BE2C (cell line): Measurements from ENCODE around the gene EGF.
"Not testable (repeated sequence)": the region's sequence is repeated elsewhere in the genome, so short reads cannot be mapped to it uniquely, and the experiment has no call there.

ENCODE experiments used
- DNase-seq: peaks from one replicate; pipeline ENCODE4 v3.0.0-alpha.2; 2020
- H3K27me3 ChIP-seq: fragments of 250-450 bp; sonication (Bioruptor Pico); 2 replicates; pipeline ENCODE4 v1.5.1; 2020; ENCODE audit warnings: mild to moderate bottlenecking
- H3K36me3 ChIP-seq: fragments of 250-450 bp; sonication (Bioruptor Pico); 2 replicates; pipeline ENCODE4 v1.5.1; 2020; ENCODE audit warnings: mild to moderate bottlenecking
- H3K4me1 ChIP-seq: fragments of 250-450 bp; sonication (Bioruptor Pico); 2 replicates; pipeline ENCODE4 v1.5.1; 2020
- H3K4me3 ChIP-seq: 2 replicates; pipeline ENCODE4 v1.5.1; 2011; ENCODE audit warnings: low read depth, low read length
- H3K9me3 ChIP-seq: fragments of 250-450 bp; sonication (Bioruptor Pico); 2 replicates; pipeline ENCODE4 v1.5.1; 2020
- TF ChIP-seq, protein P1 (sequence below): IDR thresholded peaks from 2 replicates; pipeline ENCODE4 v1.5.1; 2012; ENCODE audit warnings: mild to moderate bottlenecking, low read depth, low read length

Gene EGF

GRCh38 chr4:109873791-109874514 is 38.7 kb upstream of the EGF start:
- Histone ChIP-seq H3K9me3 (no peaks in the 10 kb centered on the region), H3K27me3 (no peaks in the 10 kb centered on the region), H3K4me3 (no peak overlapping the region), H3K36me3 (no peaks in the 10 kb centered on the region), H3K4me1 (no peaks in the 10 kb centered on the region)
- TF ChIP-seq, protein P1, sequence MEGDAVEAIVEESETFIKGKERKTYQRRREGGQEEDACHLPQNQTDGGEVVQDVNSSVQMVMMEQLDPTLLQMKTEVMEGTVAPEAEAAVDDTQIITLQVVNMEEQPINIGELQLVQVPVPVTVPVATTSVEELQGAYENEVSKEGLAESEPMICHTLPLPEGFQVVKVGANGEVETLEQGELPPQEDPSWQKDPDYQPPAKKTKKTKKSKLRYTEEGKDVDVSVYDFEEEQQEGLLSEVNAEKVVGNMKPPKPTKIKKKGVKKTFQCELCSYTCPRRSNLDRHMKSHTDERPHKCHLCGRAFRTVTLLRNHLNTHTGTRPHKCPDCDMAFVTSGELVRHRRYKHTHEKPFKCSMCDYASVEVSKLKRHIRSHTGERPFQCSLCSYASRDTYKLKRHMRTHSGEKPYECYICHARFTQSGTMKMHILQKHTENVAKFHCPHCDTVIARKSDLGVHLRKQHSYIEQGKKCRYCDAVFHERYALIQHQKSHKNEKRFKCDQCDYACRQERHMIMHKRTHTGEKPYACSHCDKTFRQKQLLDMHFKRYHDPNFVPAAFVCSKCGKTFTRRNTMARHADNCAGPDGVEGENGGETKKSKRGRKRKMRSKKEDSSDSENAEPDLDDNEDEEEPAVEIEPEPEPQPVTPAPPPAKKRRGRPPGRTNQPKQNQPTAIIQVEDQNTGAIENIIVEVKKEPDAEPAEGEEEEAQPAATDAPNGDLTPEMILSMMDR = no peak
- no peak for DNase-seq

GRCh38 chr4:109875106-109875505 is 37.6 kb upstream of the EGF start:
- TF ChIP-seq, protein P1 = no peak
- no peak for DNase-seq
- H3K4me1 ChIP-seq = no peaks in the 10 kb centered on the region

DNA sequence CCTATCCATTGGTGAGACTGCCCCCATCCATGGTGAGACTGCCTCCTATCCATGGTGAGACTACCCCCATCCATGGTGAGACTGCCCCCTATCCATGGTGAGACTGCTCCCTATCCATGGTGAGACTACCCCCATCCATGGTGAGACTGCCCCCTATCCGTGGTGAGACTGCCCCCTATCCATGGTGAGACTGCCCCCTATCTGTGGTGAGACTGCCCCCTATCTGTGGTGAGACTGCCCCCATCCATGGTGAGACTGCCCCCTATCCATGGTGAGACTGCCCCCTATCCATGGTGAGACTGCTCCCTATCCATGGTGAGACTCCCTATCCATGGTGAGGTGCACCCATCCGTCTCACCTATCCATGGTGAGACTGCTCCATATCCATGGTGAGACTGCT is 37.1 kb upstream of the EGF start:
- not testable (repeated sequence) for H3K4me3 ChIP-seq, H3K4me1 ChIP-seq, H3K36me3 ChIP-seq, DNase-seq, H3K9me3 ChIP-seq, H3K27me3 ChIP-seq

More at GRCh38 chr4:109875106-109875505, 37.6 kb upstream of the EGF start:
- no peak overlapping the region for H3K4me3 ChIP-seq
- no peaks in the 10 kb centered on the region for H3K9me3 ChIP-seq
- H3K27me3 ChIP-seq = no peaks in the 10 kb centered on the region
- H3K36me3 ChIP-seq = no peaks in the 10 kb centered on the region

GRCh38 chr4:109876634-109877265 is 35.9 kb upstream of the EGF start:
- no peak for DNase-seq
- Histone ChIP-seq H3K27me3 (no peaks in the 10 kb centered on the region), H3K9me3 (no peaks in the 10 kb centered on the region), H3K4me1 (no peaks in the 10 kb centered on the region), H3K4me3 (no peak overlapping the region), H3K36me3 (no peaks in the 10 kb centered on the region)
- TF ChIP-seq, protein P1 = no peak

DNA sequence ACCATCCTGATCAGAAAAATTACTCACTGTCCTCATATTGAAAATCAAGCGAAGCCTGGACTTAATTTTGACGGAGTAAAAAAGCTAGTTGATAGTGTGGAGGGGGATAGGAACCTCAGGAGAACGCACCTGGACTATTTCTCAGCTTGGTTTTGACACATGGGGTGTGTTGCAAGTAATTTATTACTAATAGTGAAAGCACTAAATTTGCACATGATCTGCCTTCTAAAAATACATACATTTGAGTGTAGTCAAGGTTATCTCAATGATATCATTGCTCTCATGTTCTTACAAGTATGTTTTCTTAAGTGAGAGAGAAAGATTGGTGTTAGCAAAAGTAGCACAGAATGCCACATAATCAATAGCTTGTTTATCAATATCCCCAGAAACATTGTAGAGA is 35.3 kb upstream of the EGF start:
- TF ChIP-seq, protein P1 = no peak
- H3K36me3 ChIP-seq = no peaks in the 10 kb centered on the region
- no peaks in the 10 kb centered on the region for H3K9me3 ChIP-seq
- H3K4me3 ChIP-seq = no peak overlapping the region
- DNase-seq = no peak
- H3K27me3 ChIP-seq = no peaks in the 10 kb centered on the region
- no peaks in the 10 kb centered on the region for H3K4me1 ChIP-seq

- Histone ChIP-seq H3K36me3 (no peaks in the 10 kb centered on the region), H3K4me3 (no peak overlapping the region), H3K27me3 (no peaks in the 10 kb centered on the region), H3K9me3 (no peaks in the 10 kb centered on the region), H3K4me1 (no peaks in the 10 kb centered on the region)
- DNase-seq = no peak
- TF ChIP-seq, protein P1 = no peak
Measured at GRCh38 chr4:109878355-109878754, 34.3 kb upstream of the EGF start.
